ENCODE data around the gene CHKB.

- no peak for TF ChIP-seq POLR2A (IDR thresholded peaks at IDR 0.05; ENCODE audit: low read depth, low read length)
- no peak for TF ChIP-seq EZH2 (IDR thresholded peaks at IDR 0.05; ENCODE audit: borderline replicate concordance, control insufficient read depth, low read depth, low read length)
- TF ChIP-seq NFXL1 (IDR thresholded peaks at IDR 0.05; ENCODE audit: borderline replicate concordance) = no peak
- TF ChIP-seq IRF3 (IDR thresholded peaks at IDR 0.05) = no peak
- TF ChIP-seq RAD21 (IDR thresholded peaks at IDR 0.05; ENCODE audit: insufficient read depth, low read depth, low read length) = no peak
- no peak for TF ChIP-seq NR2C2 (IDR thresholded peaks at IDR 0.05; ENCODE audit: borderline replicate concordance, control insufficient read depth, insufficient read length, low read depth)
- TF ChIP-seq MLLT1 (IDR thresholded peaks at IDR 0.05) = no peak
- no peak for TF ChIP-seq CTCF (IDR thresholded peaks at IDR 0.05 in 2 of 3, conservative IDR thresholded peaks at IDR 0.05 in 1 of 3; ENCODE audit: control insufficient read depth in 2 of 3, extremely low read depth in 1 of 3, insufficient read depth in 1 of 3, low read depth in 3 of 3, low read length in 3 of 3)
- TF ChIP-seq SUPT20H (IDR thresholded peaks at IDR 0.05; ENCODE audit: borderline replicate concordance, control insufficient read depth, low read depth, low read length) = no peak
- TF ChIP-seq BCLAF1 (IDR thresholded peaks at IDR 0.05) = no peak
Measured at GRCh38 chr22:50578776-50579310, 3.8 kb downstream of the CHKB start.

Data from GM12878 (cell line).